SH-SY5Y (cell line): ENCODE results near the gene ATP6V0D1.

Experiments
- GATA2 ChIP-seq: IDR thresholded peaks from 2 replicates; pipeline ENCODE4 v1.6.1; 2011; ENCODE audit warnings: mild to moderate bottlenecking, low read depth, low read length
- GATA3 ChIP-seq: IDR thresholded peaks from 2 replicates; pipeline ENCODE4 v1.6.1; 2011; ENCODE audit warnings: low read depth, mild to moderate bottlenecking, low read length, moderate library complexity

- no peak for TF ChIP-seq GATA2
- TF ChIP-seq GATA3 = no peak
These were observed 9.6 kb upstream of the ATP6V0D1 start for GRCh38 chr16:67490335-67491096.
